Kidney tubule cell (primary cell): Measurements from ENCODE around the gene ENTPD8.
"Not testable (repeated sequence)": the region's sequence is repeated elsewhere in the genome, so short reads cannot be mapped to it uniquely, and the experiment has no call there.

Experiments
- DNase-seq: peaks from one replicate; pipeline ENCODE4 v3.0.0-alpha.2; 2018; ENCODE audit warnings: low spot score

The ENTPD8 gene

DNA sequence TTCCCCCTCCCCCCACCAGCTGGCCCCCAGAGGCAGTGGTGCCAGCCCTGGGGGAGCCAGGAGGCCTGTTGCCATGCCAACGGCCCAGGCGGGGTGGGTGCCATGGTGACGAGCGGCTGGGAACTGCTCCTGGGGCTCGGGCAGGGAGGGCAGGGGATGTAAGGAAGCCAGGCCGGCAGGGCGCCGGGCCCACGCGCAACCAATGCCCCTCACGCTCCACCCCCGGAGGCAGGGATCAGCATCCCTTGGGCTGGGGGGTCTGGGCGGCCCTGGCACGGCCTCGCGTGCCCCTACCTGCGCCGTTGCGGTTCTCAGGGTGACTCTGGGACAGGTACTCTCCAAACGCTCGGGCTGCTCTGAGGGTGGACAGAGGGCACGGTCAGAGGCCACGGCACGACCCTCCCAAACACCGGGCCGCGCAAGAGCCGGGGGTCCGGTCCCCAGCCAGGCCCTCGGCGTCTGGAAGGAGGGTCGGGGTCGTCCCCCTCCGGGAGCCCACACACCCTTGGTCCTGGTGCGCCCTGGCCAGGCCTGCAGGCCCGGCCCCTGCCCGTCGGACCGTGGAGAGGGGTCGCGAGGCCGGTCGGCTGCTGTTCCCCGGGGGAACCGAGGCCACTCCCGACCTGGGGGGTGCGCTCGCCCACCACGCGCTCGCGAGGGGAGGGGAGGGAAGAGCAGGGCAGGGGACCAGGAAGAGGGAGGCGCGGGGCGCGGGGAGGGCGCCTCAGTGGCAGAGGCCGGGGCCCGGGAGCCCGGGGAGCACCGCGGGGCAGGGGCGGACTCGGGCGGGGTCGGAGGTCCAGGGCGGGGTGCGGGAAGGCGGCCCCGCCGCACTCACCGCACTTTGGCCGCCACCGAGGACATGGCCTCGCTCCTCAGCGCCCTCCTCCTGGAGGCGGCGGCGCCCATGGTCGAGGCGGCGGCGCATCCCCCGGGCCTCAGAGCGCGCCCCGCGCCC is 17.3 kb upstream of the ENTPD8 start:
- no peak for DNase-seq

GRCh38 chr9:137457406-137458193 is 16.4 kb upstream of the ENTPD8 start:
- no peak for DNase-seq

GRCh38 chr9:137456864-137457405 is 15.8 kb upstream of the ENTPD8 start:
- no peak for DNase-seq

GRCh38 chr9:137456061-137456863 is 15.1 kb upstream of the ENTPD8 start:
- DNase-seq: no peak

- no peak for DNase-seq
These were observed 14.3 kb upstream of the ENTPD8 start for GRCh38 chr9:137455359-137455991.

DNA sequence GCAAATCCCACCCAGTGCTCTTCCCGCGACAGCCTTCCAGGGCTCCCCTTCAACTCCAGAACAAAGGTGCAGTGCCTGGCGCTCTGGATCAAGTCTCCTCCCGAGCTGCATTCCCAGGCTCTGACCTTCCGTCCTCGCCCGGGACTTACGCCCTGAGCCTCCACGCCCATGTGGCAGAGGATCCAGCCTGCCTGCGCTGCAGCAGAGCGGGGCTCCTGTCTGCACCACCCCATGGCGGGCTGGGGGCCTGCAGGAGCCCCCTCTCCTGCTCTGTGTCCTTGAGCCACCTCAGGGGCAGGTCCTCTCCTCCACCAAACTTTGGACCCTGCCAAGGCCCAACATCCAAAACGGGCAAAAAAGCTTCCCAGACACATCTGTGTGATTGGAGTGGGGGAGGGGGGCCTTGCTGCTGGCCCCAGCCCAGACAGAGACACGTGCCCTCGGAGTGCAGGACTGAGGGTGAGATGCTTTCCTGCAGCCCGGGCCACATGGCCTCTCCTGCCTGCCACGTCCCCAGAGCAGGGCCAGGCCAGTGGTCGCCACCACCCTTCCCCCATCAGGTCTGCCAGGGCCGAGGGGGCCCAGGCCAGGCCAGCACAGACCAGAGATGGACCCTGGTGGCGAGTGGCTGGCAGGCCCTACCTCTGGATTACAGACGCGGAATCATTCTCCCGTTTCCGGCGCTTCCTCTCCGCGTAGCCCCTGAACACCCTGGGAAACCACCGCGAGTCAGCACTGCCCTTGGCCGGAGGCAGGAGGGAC is 13.6 kb upstream of the ENTPD8 start:
- DNase-seq: peak; percentile 37

DNA sequence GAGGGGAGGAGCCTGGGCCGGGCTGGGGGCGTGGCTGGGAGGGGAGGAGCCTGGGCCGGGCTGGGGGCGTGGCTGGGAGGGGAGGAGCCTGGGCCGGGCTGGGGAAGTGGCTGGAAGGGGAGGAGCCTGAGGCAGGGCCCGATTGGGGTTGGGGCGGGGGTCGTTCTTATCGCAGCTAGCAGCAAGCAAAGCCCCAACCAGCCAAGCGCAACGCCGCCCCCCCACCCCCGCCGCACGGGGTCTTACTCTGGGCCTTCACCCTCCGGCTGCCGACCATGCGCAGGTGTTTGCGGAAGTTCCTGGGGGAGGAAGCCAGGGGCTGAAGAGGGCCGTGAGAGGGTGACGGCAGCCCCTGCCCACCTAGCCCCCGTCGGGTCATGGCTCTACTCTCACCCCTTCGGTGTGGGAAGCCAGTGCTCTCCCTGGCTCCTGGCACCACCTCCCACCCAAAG is 13.0 kb upstream of the ENTPD8 start:
- no peak for DNase-seq

GRCh38 chr9:137453643-137454081 is 12.5 kb upstream of the ENTPD8 start:
- peak; percentile 44 for DNase-seq

GRCh38 chr9:137452761-137453642 is 11.8 kb upstream of the ENTPD8 start:
- DNase-seq: no peak

GRCh38 chr9:137452006-137452760 is 11.0 kb upstream of the ENTPD8 start:
- DNase-seq: no peak

- not testable (repeated sequence) for DNase-seq
These were observed 10.3 kb upstream of the ENTPD8 start for GRCh38 chr9:137451264-137452005.

- DNase-seq: not testable (repeated sequence)
These were observed 9.5 kb upstream of the ENTPD8 start for GRCh38 chr9:137450539-137451222.

DNA sequence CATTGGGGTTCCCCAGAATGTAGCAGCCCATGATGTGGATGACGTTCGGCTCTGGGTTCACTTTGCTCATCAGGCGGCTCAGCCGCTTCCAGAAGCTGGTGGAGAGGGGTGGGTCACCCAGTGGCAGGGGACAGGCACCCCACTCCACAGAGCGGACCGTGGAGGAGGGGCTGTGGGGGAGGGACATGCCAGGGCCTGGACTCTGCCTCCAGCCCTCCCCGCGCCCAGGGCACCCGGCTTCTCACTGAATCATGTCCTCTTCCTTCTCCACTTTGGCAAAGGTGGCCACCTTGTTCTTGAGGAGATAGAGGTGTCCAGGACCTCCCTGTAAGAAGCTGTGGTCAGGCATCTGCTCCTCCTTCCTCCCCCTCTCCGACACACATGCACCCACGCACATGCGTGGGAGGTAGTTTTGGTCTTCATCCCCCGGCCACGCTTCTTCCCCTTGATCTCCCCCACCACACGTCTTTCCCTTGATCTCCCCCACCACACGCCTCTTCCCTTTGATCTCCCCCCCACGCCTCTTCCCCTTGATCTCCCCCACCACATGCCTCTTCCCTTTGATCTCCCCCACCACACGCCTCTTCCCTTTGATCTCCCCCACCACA is 8.9 kb upstream of the ENTPD8 start:
- no peak for DNase-seq

DNA sequence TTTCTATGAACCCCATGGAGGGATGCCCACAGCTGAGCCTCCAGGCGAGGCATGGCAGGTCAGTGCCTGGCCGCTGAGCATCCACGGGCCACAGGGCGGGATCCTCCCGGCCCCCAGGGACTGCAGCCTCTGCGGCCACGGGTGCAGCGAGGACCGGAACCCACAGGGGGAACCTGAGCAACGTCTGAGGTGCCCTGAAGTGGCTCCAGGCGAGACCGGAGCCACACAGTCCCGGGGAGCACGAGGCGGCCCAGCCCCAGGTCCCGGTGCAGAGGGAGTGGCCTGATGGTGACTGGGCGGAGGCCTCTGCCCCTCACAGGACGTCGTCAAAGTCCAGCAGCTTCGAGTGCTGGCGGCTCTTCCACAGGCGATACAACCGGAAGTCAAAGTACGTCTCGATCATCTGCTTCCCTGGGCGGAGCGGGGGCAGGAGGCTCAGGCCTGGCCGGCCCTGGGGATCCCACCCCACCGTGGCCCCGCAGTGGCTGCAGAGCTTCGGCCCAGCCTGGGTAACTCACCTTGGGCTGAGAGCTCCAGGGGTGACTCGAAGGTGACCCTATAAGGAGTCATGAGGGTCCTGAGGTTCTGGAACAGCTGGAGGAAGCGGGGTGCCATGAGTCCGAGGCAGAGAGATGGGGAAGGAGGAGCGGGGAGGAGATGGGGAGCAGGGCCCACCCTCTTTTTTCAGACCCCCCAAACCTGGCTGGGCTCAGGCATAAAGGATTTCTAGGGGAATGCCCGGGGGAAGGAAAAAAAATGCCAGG is 8.1 kb upstream of the ENTPD8 start:
- no peak for DNase-seq

- no peak for DNase-seq
These were observed 7.4 kb upstream of the ENTPD8 start for GRCh38 chr9:137448602-137448962.
